ENCODE measurements around the gene ZDHHC14.

ZDHHC14 gene

GRCh38 chr6:157433678-157434081, 52.7 kb downstream of the ZDHHC14 start:
- Histone ChIP-seq H3K36me3 (ENCODE audit: control insufficient read depth, low read length) (no peaks in the 10 kb centered on the region), H3K9me3 (ENCODE audit: control insufficient read depth, insufficient read depth, low read length) (no peaks in the 10 kb centered on the region), H3K27ac (ENCODE audit: low read depth, low read length) (no peak overlapping the region), H3F3A (ENCODE audit: control insufficient read depth, insufficient read depth) (no peaks in the 10 kb centered on the region), H3K79me2 (ENCODE audit: control insufficient read depth, low read length) (no peaks in the 10 kb centered on the region), H3K4me3 (ENCODE audit: low read length) (no peak overlapping the region), H3K4me1 (ENCODE audit: control insufficient read depth, low read length) (no peaks in the 10 kb centered on the region), H3K27me3 (ENCODE audit: control insufficient read depth, low read length) (peaks cover 15% of the 10 kb centered on the region), H3K9me2 (replicated peaks; ENCODE audit: control insufficient read depth, low read length) (no peaks in the 10 kb centered on the region), H3K4me2 (ENCODE audit: low read length) (no peak overlapping the region), H4K20me1 (ENCODE audit: control insufficient read depth, insufficient read depth, low read depth, low read length) (no peaks in the 10 kb centered on the region; the same call in 1 of the 2 replicates)
- no peak for TF ChIP-seq CTCF (IDR thresholded peaks at IDR 0.05; ENCODE audit: low read depth, low read length, poor library complexity, severe bottlenecking)
- no peak for TF ChIP-seq EZH2phosphoT487 (IDR thresholded peaks at IDR 0.05; ENCODE audit: borderline replicate concordance, low read length)

GRCh38 chr6:157434349-157435033, 53.5 kb downstream of the ZDHHC14 start:
- no peaks in the 10 kb centered on the region for H3K4me1 ChIP-seq (ENCODE audit: control insufficient read depth, low read length)

GRCh38 chr6:157436219-157436943, 55.4 kb downstream of the ZDHHC14 start:
- H3K27ac ChIP-seq (ENCODE audit: low read depth, low read length), result no peak overlapping the region
- no peaks in the 10 kb centered on the region; the same call in 1 of the 2 replicates for H4K20me1 ChIP-seq (ENCODE audit: control insufficient read depth, insufficient read depth, low read depth, low read length)
- no peaks in the 10 kb centered on the region for H3K4me1 ChIP-seq (ENCODE audit: control insufficient read depth, low read length)
- no peak overlapping the region for H3K4me3 ChIP-seq (ENCODE audit: low read length)
- TF ChIP-seq EZH2phosphoT487 (IDR thresholded peaks at IDR 0.05; ENCODE audit: borderline replicate concordance, low read length), result no peak
- no peak for TF ChIP-seq CTCF (IDR thresholded peaks at IDR 0.05; ENCODE audit: low read depth, low read length, poor library complexity, severe bottlenecking)
- H3K4me2 ChIP-seq (ENCODE audit: low read length), result no peak overlapping the region
- no peaks in the 10 kb centered on the region for H3K9me2 ChIP-seq (replicated peaks; ENCODE audit: control insufficient read depth, low read length)
- no peaks in the 10 kb centered on the region for H3K36me3 ChIP-seq (ENCODE audit: control insufficient read depth, low read length)
- H3F3A ChIP-seq (ENCODE audit: control insufficient read depth, insufficient read depth), result no peaks in the 10 kb centered on the region
- no peaks in the 10 kb centered on the region for H3K27me3 ChIP-seq (ENCODE audit: control insufficient read depth, low read length)
- H3K9me3 ChIP-seq (ENCODE audit: control insufficient read depth, insufficient read depth, low read length), result no peaks in the 10 kb centered on the region
- H3K79me2 ChIP-seq (ENCODE audit: control insufficient read depth, low read length), result no peaks in the 10 kb centered on the region

More at GRCh38 chr6:157434349-157435033, 53.5 kb downstream of the ZDHHC14 start:
- Histone ChIP-seq H3K27ac (ENCODE audit: low read depth, low read length) (no peak overlapping the region), H4K20me1 (ENCODE audit: control insufficient read depth, insufficient read depth, low read depth, low read length) (no peaks in the 10 kb centered on the region; the same call in 1 of the 2 replicates), H3K27me3 (ENCODE audit: control insufficient read depth, low read length) (peaks cover 10% of the 10 kb centered on the region), H3K4me2 (ENCODE audit: low read length) (no peak overlapping the region), H3F3A (ENCODE audit: control insufficient read depth, insufficient read depth) (no peaks in the 10 kb centered on the region), H3K4me3 (ENCODE audit: low read length) (no peak overlapping the region), H3K9me3 (ENCODE audit: control insufficient read depth, insufficient read depth, low read length) (no peaks in the 10 kb centered on the region), H3K79me2 (ENCODE audit: control insufficient read depth, low read length) (no peaks in the 10 kb centered on the region), H3K9me2 (replicated peaks; ENCODE audit: control insufficient read depth, low read length) (no peaks in the 10 kb centered on the region), H3K36me3 (ENCODE audit: control insufficient read depth, low read length) (no peaks in the 10 kb centered on the region)
- TF ChIP-seq CTCF (IDR thresholded peaks at IDR 0.05; ENCODE audit: low read depth, low read length, poor library complexity, severe bottlenecking), result no peak
- no peak for TF ChIP-seq EZH2phosphoT487 (IDR thresholded peaks at IDR 0.05; ENCODE audit: borderline replicate concordance, low read length)
